Measurements from ENCODE around the gene HDLBP. TPM values are rescaled to one million over a fixed set of nuclear protein-coding genes. Genes with fewer than 3 reads are reported as not detected.
A peak's percentile ranks its signal among the peaks of the same experiment; 100 is the strongest.

HDLBP gene
- polyA plus RNA-seq, 3 donors = 50.4 to 73.1 (median 69.9) TPM

GRCh38 chr2:241225983-241226382, 89.5 kb downstream of the HDLBP start:
- TF ChIP-seq, protein P1, sequence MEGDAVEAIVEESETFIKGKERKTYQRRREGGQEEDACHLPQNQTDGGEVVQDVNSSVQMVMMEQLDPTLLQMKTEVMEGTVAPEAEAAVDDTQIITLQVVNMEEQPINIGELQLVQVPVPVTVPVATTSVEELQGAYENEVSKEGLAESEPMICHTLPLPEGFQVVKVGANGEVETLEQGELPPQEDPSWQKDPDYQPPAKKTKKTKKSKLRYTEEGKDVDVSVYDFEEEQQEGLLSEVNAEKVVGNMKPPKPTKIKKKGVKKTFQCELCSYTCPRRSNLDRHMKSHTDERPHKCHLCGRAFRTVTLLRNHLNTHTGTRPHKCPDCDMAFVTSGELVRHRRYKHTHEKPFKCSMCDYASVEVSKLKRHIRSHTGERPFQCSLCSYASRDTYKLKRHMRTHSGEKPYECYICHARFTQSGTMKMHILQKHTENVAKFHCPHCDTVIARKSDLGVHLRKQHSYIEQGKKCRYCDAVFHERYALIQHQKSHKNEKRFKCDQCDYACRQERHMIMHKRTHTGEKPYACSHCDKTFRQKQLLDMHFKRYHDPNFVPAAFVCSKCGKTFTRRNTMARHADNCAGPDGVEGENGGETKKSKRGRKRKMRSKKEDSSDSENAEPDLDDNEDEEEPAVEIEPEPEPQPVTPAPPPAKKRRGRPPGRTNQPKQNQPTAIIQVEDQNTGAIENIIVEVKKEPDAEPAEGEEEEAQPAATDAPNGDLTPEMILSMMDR (IDR thresholded peaks at IDR 0.05) = no peak
- 98% methylated on average over 10 of the region's 16 CpGs for WGBS (ENCODE audit: insufficient coverage)
- Mint-ChIP-seq H3K36me3 (peaks cover 50 to 58% of the 10 kb centered on the region in 2 donors), H3K4me3 (no peak overlapping the region), H3K9me3 (peaks cover 0 to 2% (median 0%) of the 10 kb centered on the region in 7 donors), H3K4me1 (peaks cover 11% of the 10 kb centered on the region), H3K27ac (peak overlapping the region in 2 of 7 donors; percentile 3 to 53), H3K27me3 (ENCODE audit: low read depth in 3 of 3) (peaks cover 0 to 7% (median 5%) of the 10 kb centered on the region in 3 donors)
- intact Hi-C loops (cut with micrococcal nuclease) = no loop called here
- Histone ChIP-seq H3K4me2 (replicated peaks; ENCODE audit: extremely low read depth, low read length, poor library complexity, severe bottlenecking) (no peak overlapping the region), H3K4me1 (ENCODE audit: control insufficient read depth in 1 of 2, insufficient read depth in 2 of 2, low read length in 2 of 2) (no peaks in the 10 kb centered on the region), H3K36me3 (replicated peaks in 1 of 2; ENCODE audit: control insufficient read depth in 1 of 2, insufficient read depth in 2 of 2, low read length in 2 of 2) (peaks cover 54 to 56% of the 10 kb centered on the region in 2 donors), H3K9ac (ENCODE audit: insufficient read depth, low read length, poor library complexity, severe bottlenecking) (no peak overlapping the region), H3K4me3 (replicated peaks in 1 of 3; ENCODE audit: low read depth in 2 of 3, low read length in 3 of 3) (no peak overlapping the region), H3K9me3 (replicated peaks in 1 of 2; ENCODE audit: control insufficient read depth in 1 of 2, insufficient read depth in 1 of 2, low read length in 2 of 2) (no peaks in the 10 kb centered on the region), H3K27me3 (ENCODE audit: control insufficient read depth in 2 of 2, insufficient read depth in 2 of 2, low read length in 2 of 2) (no peaks in the 10 kb centered on the region), H3K79me2 (ENCODE audit: insufficient read depth, low read length) (no peaks in the 10 kb centered on the region), H2AFZ (ENCODE audit: insufficient read depth, low read depth, low read length, poor library complexity, severe bottlenecking) (no peak overlapping the region), H3K27ac (ENCODE audit: low read depth in 1 of 2, low read length in 2 of 2) (no peak overlapping the region), H4K20me1 (ENCODE audit: insufficient read depth, low read length) (no peaks in the 10 kb centered on the region)
- no peak for DNase-seq

GRCh38 chr2:241225545-241225944, 89.9 kb downstream of the HDLBP start:
- Mint-ChIP-seq H3K27ac (peak overlapping the region in 1 of 7 donors; percentile 53), H3K36me3 (peaks cover 45 to 53% of the 10 kb centered on the region in 2 donors), H3K4me1 (peaks cover 11% of the 10 kb centered on the region), H3K4me3 (no peak overlapping the region), H3K9me3 (peaks cover 0 to 2% (median 0%) of the 10 kb centered on the region in 7 donors), H3K27me3 (ENCODE audit: low read depth in 3 of 3) (peaks cover 0 to 9% (median 5%) of the 10 kb centered on the region in 3 donors)
- no peaks in the 10 kb centered on the region for H3K9me3 ChIP-seq (replicated peaks in 1 of 2; ENCODE audit: control insufficient read depth in 1 of 2, insufficient read depth in 1 of 2, low read length in 2 of 2)
- no peak for DNase-seq
- no peak overlapping the region for H3K9ac ChIP-seq (ENCODE audit: insufficient read depth, low read length, poor library complexity, severe bottlenecking)
- no peaks in the 10 kb centered on the region for H3K27me3 ChIP-seq (ENCODE audit: control insufficient read depth in 2 of 2, insufficient read depth in 2 of 2, low read length in 2 of 2)
- no peak overlapping the region for H3K27ac ChIP-seq (ENCODE audit: low read depth in 1 of 2, low read length in 2 of 2)
- TF ChIP-seq, protein P1 (IDR thresholded peaks at IDR 0.05) = no peak
- H2AFZ ChIP-seq (ENCODE audit: insufficient read depth, low read depth, low read length, poor library complexity, severe bottlenecking) = no peak overlapping the region
- H3K4me1 ChIP-seq (ENCODE audit: control insufficient read depth in 1 of 2, insufficient read depth in 2 of 2, low read length in 2 of 2) = no peaks in the 10 kb centered on the region
- intact Hi-C loops (cut with micrococcal nuclease) = no loop called here
- H3K36me3 ChIP-seq (replicated peaks in 1 of 2; ENCODE audit: control insufficient read depth in 1 of 2, insufficient read depth in 2 of 2, low read length in 2 of 2) = peaks cover 49 to 51% of the 10 kb centered on the region in 2 donors
- H3K4me3 ChIP-seq (replicated peaks in 1 of 3; ENCODE audit: low read depth in 2 of 3, low read length in 3 of 3) = no peak overlapping the region
- no peaks in the 10 kb centered on the region for H3K79me2 ChIP-seq (ENCODE audit: insufficient read depth, low read length)
- no peaks in the 10 kb centered on the region for H4K20me1 ChIP-seq (ENCODE audit: insufficient read depth, low read length)
- 96% methylated on average over 12 of the region's 16 CpGs for WGBS (ENCODE audit: insufficient coverage)
- H3K4me2 ChIP-seq (replicated peaks; ENCODE audit: extremely low read depth, low read length, poor library complexity, severe bottlenecking) = no peak overlapping the region
